ENCODE results near the gene GLI2. TPM values are rescaled to one million over a fixed set of nuclear protein-coding genes. Genes with fewer than 3 reads are reported as not detected.
A peak's percentile ranks its signal among the peaks of the same experiment; 100 is the strongest.

GLI2 gene
- total RNA-seq, 1 donor from 2014 or later, result 33.2 TPM

DNA sequence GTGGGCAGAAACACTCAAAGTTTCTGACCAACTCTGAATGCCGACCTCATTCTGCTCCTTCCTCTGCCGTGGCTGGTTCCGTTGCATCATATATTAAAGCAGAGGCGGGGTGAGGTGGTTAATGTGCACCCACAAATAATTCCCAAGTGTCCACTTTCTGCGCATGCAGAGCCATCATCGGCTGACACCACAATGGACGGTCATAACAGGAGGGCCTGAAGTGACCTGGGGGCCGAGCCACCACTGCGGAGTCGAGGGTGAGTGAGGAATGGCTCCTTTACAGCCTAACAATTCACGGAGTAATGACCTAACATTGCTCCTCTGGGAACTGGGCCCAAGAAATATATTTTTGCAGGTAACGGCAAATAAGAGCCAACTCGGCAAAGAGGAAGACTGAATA lies 32.9 kb upstream of the GLI2 start:
- Mint-ChIP-seq H3K27ac (ENCODE audit: unreplicated experiment) (peak overlapping the region; percentile 68), H3K4me1 (ENCODE audit: unreplicated experiment) (peaks cover 36% of the 10 kb centered on the region), H3K4me3 (ENCODE audit: unreplicated experiment) (no peak overlapping the region), H3K9me3 (ENCODE audit: unreplicated experiment) (no peaks in the 10 kb centered on the region), H3K36me3 (ENCODE audit: unreplicated experiment) (no peaks in the 10 kb centered on the region), H3K27me3 (ENCODE audit: unreplicated experiment) (no peaks in the 10 kb centered on the region)
- no peak for DNase-seq (ENCODE audit: extremely low spot score, unreplicated experiment)
- TF ChIP-seq, protein P1, sequence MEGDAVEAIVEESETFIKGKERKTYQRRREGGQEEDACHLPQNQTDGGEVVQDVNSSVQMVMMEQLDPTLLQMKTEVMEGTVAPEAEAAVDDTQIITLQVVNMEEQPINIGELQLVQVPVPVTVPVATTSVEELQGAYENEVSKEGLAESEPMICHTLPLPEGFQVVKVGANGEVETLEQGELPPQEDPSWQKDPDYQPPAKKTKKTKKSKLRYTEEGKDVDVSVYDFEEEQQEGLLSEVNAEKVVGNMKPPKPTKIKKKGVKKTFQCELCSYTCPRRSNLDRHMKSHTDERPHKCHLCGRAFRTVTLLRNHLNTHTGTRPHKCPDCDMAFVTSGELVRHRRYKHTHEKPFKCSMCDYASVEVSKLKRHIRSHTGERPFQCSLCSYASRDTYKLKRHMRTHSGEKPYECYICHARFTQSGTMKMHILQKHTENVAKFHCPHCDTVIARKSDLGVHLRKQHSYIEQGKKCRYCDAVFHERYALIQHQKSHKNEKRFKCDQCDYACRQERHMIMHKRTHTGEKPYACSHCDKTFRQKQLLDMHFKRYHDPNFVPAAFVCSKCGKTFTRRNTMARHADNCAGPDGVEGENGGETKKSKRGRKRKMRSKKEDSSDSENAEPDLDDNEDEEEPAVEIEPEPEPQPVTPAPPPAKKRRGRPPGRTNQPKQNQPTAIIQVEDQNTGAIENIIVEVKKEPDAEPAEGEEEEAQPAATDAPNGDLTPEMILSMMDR (IDR thresholded peaks at IDR 0.05), result no peak

DNA sequence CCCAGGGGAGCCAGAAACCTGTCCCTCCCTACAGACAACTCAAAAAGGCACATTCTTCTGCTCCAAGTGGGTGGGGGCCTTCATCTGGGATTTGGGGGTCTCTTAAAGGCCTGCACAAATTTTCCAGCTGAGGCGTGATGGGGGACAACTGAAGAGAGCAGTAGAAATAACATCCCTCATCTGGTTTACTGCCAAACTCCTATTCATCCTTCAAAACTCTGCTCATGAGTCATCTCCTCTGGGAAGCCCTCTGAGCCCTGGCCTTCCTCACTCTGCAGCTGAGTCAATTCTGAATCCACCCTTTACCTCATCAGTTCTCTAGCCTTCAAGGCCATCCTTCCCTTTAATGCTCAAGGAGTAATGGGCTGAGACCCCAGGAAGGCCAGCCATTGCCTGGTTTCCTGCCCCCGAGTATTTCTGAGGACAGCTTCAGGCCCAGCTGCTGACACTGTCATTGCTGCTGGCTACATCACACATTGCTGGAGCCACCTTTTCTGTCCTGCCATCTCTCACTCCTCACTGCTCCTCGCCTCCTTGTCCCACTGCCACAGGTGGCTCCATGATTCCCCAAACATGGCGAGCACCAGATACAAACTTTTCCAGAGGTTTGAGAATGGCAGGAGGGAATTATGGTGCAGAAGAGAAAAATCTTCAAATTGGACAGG lies 32.2 kb upstream of the GLI2 start:
- H3K4me1 Mint-ChIP-seq (ENCODE audit: unreplicated experiment), result peaks cover 39% of the 10 kb centered on the region
- peak overlapping the region; percentile 68 for H3K27ac Mint-ChIP-seq (ENCODE audit: unreplicated experiment)
- H3K36me3 Mint-ChIP-seq (ENCODE audit: unreplicated experiment), result no peaks in the 10 kb centered on the region
- no peaks in the 10 kb centered on the region for H3K27me3 Mint-ChIP-seq (ENCODE audit: unreplicated experiment)
- TF ChIP-seq, protein P1 (IDR thresholded peaks at IDR 0.05), result no peak
- no peaks in the 10 kb centered on the region for H3K9me3 Mint-ChIP-seq (ENCODE audit: unreplicated experiment)
- DNase-seq (ENCODE audit: extremely low spot score, unreplicated experiment), result no peak
- H3K4me3 Mint-ChIP-seq (ENCODE audit: unreplicated experiment), result no peak overlapping the region

DNA sequence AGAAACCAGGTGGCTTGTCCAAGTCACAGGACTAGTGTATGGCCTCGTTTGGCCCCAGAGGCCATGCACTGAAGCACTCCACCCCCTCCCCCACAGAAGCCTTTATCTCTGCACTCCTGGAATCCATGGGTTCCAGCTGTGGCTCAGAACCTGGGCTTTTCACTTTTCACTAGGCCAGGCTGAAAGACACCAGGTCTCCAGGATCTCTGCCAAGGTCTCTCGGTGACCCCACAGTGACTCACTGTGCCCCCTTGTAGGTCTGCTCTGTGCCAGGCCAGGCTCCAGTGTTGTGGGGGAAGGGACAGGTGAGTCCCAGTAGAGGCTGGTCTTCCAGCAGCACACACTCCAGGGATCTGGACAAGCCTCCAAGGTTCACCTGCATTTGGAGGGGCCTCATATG lies 31.0 kb upstream of the GLI2 start:
- peaks cover 44% of the 10 kb centered on the region for H3K4me1 Mint-ChIP-seq (ENCODE audit: unreplicated experiment)
- H3K9me3 Mint-ChIP-seq (ENCODE audit: unreplicated experiment), result no peaks in the 10 kb centered on the region
- DNase-seq (ENCODE audit: extremely low spot score, unreplicated experiment), result no peak
- H3K27me3 Mint-ChIP-seq (ENCODE audit: unreplicated experiment), result no peaks in the 10 kb centered on the region
- H3K36me3 Mint-ChIP-seq (ENCODE audit: unreplicated experiment), result no peaks in the 10 kb centered on the region
- H3K4me3 Mint-ChIP-seq (ENCODE audit: unreplicated experiment), result no peak overlapping the region
- no peak overlapping the region for H3K27ac Mint-ChIP-seq (ENCODE audit: unreplicated experiment)
- TF ChIP-seq, protein P1 (IDR thresholded peaks at IDR 0.05), result no peak

DNA sequence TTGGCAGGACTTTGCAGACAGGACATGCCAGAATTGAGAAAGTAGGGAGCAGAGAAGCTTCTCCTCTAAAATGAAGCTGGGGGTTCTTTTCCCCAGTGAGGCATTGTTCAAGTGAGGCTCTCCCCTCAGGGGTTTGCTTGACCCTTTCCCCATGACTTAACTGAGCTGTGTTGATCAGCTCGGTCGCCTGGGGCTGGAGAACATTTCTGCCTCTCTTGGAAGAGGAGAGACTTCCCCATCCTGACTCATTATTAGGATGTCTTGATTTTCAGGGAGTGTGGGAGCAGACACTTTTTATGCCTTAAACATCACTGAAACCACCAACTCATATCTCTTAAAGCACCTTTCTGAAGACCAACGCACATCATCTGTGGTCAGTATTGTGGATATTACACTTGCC lies 27.9 kb upstream of the GLI2 start:
- Mint-ChIP-seq H3K4me3 (ENCODE audit: unreplicated experiment) (no peak overlapping the region), H3K27me3 (ENCODE audit: unreplicated experiment) (no peaks in the 10 kb centered on the region), H3K9me3 (ENCODE audit: unreplicated experiment) (no peaks in the 10 kb centered on the region), H3K4me1 (ENCODE audit: unreplicated experiment) (peaks cover 52% of the 10 kb centered on the region), H3K36me3 (ENCODE audit: unreplicated experiment) (no peaks in the 10 kb centered on the region), H3K27ac (ENCODE audit: unreplicated experiment) (no peak overlapping the region)
- no peak for DNase-seq (ENCODE audit: extremely low spot score, unreplicated experiment)
- TF ChIP-seq, protein P1 (IDR thresholded peaks at IDR 0.05), result no peak

DNA sequence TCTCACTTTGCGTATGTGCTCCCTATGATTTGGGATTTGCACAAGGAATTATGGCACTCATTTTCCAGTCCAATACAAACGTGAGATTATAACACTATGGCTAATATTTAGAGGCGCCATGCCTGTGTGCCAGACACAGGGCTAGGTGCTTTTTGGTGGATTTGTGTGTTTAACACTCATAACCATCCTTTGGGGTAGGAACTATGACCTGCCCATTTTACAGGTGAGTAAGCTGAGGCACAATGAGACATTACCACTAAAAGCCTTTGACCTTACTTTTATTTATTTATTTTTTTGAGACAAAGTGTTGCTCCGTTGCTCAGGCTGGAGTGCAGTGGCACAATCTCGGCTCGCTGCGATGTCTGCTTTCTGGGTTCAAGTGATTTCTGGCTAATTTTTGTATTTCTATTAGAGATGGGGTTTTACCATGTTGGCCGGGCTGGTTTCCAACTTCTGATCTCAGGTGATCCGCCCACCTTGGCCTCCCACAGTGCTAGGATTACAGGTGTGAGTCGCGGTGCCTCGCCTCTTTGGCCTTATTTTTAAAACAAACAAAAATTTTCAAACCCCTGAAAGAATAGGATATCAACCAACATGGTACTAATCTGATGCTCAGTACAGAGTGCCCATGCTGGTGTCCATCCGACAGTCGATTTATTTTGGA lies 26.6 kb upstream of the GLI2 start:
- Mint-ChIP-seq H3K4me1 (ENCODE audit: unreplicated experiment) (peaks cover 40% of the 10 kb centered on the region), H3K4me3 (ENCODE audit: unreplicated experiment) (no peak overlapping the region), H3K27me3 (ENCODE audit: unreplicated experiment) (no peaks in the 10 kb centered on the region), H3K9me3 (ENCODE audit: unreplicated experiment) (no peaks in the 10 kb centered on the region), H3K36me3 (ENCODE audit: unreplicated experiment) (no peaks in the 10 kb centered on the region), H3K27ac (ENCODE audit: unreplicated experiment) (no peak overlapping the region)
- TF ChIP-seq, protein P1 (IDR thresholded peaks at IDR 0.05), result no peak
- DNase-seq (ENCODE audit: extremely low spot score, unreplicated experiment), result no peak

Data from osteocyte (in vitro differentiated cells).